HG03280 (cell line): Measurements from ENCODE around the gene CENPB.

Experiments
- ATAC-seq: cut with Tn5 transposase; IDR thresholded peaks from one replicate; pipeline ENCODE4 v1.9.1; 2021; ENCODE audit warnings: mild to moderate bottlenecking, moderate library complexity; ENCODE audit not compliant: unreplicated experiment

CENPB gene

DNA sequence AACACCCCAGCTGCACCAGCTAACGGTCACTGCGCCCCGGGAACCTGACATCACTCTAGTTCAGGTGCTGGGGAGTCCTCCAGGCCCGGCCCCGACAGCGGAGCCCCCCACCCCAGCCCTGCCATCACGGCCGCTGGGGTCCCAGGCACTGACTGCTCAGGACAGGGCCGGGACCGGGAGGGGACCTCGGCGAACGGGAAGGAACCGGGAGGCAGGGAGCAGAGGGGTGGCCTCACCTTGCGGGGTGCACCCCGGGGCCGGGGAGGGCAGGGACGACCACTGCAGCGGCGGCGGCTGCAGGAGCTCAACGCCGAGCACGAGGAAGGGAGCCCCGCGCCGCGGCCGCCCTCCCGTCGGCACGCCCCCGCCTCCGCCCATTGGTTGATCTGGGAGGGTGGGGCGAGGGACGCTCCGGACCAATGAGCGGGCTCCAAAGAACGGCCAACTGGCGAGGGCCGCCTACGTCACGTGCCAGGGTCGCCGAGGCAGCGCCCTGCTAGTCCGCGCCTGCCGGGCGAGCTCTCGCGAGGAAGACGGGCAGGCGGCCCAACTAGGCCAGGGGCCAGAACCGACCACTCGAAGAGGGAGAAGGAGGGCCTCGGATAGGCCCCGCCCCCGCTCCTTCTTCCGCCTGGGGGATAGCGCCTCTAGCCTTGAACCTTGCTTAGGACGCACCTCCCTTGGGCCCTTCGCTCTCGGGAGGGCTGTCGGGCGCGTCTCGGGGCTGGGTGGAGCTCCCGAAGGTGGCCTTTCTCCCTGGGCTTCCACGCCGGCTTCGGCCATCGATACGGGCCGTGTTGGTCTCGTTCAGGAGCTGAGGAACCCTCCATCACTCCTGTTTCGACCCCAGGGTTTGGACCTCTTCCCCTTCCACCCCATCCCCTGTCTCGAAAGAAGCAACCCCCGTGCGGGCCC, 18.9 kb downstream of the CENPB start, which contains the start of gene ADISSP:
Gene ADISSP (minus strand): TSS at position 327 of the 915 bp plus-strand sequence. CDS start 7,653 bp downstream, outside the sequence.
- ATAC-seq = peak; percentile 94

DNA sequence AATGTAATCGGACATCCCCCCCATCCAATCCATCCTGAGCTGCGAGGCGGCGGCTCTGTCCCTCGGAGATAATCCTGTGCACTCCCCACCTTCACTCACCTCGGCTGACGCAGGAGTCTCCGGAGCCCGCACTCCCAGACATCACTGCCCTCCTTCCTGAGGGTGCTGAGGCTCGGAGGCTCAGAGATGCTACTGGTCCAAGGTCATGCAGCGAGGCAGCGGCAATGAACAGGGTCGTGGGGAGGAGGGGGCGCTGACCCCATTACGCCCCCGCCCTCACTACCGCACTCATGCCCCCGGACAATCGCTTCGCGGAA, 19.5 kb downstream of the CENPB start:
- ATAC-seq = no peak

DNA sequence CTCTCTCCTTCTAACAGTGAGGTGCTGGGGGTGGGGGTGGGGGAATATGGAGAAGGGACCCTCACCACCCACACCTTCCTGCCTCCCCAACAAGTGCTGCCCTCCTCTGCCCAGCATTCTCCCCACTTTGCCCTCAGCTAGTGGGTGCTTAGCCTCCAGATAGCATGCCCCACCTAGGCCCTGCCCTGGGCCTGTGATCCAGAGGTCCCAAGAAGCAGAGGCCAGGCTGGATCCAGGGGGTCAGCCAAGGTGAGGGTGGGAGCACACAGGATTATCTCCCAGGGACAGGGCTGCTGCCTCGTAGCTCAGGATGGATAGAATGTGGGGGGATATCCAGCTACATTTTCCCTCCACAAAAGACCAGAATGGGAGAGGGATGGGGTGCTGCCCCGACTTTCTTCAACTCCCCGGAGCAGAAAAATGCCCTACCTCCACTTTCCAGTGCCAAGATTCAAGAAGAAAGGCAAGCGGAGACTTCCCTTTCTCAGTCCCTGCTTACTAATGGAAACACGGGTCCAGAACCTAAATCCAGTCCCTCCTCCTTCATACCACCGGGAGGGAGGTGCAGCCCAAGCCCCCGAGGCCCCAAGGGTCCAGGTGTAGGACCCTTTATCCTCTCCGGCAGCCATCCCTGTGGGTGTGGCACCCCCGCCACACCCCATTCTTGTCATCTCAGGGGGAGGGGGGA, 20.0 kb downstream of the CENPB start:
- ATAC-seq = no peak

DNA sequence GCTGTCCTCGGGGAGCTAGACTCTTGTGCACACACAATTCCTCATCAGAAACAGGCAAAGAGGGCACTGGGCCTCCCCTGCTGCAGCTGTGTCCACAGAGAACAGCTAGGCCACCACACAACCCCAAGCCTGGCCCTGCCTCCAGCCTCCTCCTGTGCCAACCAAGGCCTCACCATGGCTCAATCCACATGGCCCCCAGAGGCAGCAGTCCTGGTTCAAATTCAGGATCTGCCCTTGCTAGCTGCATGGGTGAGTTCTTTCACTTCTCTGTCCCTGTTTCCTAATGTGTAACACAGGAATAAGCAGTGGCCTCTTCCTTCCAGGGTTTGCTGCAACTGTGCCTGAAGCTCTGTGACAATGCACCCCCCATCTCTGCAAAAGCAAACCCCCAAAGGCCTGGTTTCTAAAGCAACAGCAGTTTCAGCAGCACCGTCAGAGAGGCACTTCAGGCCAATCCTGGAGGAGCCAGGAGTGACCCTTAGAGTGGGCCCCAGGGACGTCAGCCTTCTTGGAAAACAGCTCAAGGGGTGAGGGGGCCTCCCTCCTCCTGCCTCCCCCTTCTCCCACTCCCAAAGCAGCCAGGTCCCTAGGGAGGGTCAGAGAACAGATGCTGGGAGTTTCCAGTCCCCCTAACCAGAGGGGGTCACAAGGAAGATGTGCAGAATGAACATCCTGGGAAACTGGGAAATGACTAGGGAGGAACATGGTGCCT, 21.2 kb downstream of the CENPB start:
- ATAC-seq = no peak

DNA sequence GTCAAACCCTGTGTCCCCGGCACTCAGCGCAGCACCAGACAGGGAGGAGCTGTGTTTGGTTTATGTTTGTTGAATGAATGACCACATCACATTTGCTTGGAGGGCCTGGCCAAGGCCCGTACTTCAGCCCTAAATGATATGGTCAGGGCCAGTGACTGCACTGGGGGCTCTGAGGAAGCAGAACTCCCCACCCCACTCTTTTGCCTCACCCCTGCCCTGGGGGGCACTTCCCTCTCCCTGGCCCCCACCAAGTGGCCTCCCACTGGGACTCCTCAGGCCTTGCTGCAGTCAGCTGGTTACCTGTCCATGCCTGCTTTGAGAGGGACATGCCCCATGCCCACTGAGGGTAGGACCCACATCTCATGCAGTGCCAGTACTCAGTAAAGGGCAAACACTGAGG, 21.9 kb downstream of the CENPB start:
- ATAC-seq = no peak

DNA sequence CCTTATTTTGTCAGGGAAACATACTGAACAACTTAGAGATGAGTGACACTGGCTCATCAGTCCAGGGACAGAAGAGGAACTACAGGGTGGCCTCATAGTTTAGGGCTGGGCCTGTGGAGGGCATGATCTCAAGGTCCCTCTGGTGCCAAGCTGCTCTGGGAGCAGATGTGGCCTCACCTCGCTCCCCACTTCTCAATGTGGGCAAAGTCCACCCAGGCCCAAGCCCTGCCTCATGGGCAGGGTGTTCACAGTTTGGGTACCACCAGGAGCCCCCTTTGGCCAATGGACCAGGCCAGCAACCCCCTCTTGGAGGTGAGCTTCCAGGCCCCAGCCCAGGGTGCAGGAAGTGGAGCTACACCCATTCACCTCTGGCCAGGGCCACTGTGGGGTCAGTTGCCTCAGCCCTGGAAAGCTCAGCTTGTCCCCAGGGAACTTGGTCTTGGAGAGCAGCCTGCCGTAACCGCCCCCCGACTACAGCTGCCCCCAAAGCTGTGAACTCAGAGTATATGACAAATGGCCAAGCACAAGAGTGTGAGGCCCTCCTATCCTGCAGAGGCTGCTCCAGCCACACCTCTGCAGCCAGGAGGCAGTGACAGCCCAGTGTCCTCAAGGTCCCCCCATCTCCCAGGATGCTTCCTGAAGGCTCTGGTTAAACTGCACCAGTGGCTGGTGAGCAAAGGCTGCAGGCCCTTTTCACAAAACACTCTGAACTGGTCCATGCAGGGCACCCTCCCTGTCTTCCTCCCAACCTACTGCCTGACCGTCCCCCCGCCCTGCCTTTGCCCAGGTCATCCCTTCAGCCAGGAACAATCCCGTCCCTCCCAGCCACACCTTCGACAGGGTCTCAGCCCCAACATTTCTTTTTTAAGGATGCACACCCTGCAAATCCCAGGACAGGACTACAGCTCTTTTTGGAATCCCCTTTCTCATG, 22.6 kb downstream of the CENPB start:
- no peak for ATAC-seq

DNA sequence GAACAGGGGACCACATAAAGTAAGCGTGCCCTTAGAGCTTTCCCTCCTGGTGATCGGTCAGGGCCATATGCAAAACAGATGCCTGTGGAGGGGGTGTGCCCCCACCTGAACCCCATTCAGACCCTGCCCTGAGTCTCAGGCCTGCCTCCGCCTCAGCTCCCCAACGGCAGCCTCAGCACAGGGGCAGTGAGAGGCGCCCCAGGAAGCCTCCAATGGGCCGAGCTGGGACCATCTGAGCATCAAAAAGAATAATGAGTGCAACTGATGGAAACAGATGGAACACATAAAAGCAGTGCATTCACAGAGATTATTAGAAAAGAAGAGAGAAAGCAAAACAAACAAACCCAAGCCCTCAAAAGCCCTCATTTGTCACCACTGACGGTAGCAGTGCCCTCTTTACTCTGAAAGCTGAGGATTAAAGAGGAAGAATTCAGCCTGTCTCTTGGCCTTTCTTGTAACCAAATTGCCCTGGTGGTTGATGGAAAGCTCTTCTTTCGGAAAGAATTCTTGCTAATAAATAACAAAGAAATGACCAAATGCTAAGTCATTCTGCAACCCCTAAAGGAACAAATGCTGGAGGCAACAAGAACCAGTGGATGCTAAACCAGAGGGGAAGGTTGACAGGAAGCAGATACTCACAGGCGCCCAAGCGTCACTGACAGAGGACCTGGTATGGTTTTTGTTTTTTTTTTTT, 25.7 kb downstream of the CENPB start:
- ATAC-seq = no peak

DNA sequence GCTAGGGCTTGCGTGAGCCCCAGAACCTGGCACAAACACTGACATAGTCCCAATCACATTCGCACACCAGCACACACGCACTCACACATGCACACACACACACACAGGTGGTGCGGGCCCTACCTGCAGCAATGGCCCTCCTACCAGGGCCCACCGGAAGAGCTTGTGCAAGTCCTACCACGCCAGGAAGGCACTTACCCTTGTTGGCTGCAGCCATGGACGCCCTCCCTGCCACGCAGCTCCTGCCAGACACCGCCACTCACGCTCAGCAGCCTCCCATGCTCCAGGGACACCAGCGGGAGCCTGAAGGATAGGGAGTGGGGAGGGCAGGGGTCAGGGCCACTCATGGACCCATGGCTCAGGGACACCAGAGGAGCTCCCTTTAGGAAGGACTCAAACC, 26.7 kb downstream of the CENPB start:
- no peak for ATAC-seq

DNA sequence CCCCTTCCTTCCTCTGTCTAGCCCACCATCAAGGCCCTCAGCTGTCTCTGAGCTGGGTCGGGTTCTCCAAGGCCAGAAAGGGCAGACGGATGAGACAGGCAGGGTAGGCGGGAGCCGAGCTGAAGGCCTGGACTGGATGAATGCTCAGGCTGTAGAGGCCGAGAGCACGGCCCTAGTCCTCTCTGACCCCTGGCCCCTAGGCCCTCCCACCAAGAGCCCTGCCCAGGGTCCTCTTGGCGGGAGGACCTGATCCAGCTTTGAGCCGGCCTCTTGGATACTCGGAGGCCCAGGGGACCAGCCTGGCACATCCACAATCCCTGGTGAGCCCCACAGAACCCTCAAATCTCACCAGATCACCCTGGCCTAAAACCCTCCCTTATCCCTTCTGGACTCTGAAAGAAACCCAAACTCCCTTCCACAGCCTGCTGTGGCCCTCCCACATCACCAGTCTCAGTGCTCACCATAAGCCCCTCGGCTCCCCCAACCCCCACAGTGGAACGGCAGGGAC, 27.2 kb downstream of the CENPB start:
- no peak for ATAC-seq

DNA sequence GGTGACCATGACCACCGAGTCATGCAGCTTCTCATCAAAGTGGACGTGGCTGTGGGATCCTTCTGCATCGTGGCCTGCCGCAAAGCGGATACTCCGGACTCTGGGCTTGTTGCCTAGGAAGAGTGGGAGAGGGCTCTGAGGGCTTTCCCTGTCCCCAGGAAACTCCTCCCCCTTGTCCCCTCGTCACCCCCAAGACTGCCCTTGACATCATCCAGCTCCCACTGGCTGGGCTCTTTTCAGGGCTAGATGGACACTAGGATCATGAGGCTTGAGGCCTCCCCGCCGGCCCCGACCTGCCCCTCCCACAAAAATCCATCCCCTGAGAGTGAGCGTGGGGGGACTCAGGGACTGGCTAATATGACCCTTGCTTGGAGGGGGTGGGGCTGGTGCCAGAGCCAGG, 28.0 kb downstream of the CENPB start:
- ATAC-seq = no peak

DNA sequence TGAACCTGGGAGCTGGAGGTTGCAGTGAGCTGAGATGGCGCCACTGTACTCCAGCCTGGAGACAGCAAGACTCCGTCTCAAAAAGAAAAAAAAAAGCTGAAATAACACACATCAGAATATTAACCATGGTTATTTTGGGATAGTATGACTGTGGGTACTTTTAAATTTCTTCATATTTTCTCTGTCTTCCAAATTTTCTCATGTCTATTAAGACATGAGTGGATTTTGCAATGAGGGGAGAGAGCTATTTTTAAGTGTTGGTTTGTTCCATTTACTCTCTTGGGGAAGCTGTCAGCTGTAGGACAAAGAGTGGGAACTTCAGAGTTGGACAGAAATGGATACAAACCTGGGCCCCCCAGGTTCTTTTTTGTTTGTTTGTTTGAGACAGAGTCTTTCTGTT, 29.3 kb downstream of the CENPB start:
- no peak for ATAC-seq

DNA sequence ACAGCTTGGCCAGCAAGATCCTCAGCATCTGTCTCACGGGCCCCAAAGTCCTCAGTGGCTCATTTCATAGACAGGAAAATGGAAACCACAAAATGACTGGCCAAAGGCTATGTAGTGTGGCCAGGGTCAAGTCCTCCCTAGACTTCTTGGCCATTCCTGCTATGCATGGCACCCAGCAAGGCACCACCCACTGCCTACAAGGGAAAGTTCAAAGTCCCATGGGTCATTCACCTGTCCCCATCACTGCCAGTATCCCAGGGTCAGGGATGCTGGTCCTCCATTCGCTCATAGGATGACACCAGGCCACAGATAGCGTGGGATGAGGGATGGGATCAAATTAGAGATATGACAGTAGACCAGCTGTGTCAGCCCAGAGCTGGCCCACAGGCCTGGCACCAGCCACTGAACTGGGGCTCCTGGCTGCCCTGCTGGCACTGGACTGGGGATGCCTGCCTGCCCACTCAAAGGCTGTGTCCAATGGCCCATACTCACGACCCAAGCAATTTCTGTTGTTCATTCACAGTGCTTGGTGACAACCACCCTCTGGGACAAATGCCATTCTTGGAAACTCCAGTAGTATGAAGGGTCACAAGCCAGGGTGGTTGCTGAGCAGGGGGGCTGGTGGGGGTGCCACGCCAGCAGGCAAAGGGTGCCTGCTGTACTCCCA, 30.6 kb downstream of the CENPB start:
- ATAC-seq = no peak

DNA sequence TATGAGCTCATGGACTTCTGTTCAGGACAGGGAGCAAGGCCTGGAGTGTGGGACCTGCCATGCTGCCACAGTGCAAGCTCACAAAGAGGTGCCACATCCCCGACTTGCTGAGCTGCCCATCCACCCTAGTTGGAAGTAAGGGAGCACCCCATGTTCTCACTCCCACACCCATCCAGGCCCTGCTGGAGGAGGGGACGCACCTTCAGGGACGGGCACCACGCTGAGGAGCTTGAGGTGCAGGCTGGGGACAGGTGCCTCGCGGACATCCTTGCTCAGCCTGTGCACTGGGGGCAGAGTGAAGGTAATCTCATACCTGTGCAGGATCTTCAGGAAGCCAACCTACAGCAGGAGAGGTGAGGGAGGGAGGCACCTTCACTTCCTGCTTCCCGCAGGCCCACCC, 31.3 kb downstream of the CENPB start:
- no peak for ATAC-seq

DNA sequence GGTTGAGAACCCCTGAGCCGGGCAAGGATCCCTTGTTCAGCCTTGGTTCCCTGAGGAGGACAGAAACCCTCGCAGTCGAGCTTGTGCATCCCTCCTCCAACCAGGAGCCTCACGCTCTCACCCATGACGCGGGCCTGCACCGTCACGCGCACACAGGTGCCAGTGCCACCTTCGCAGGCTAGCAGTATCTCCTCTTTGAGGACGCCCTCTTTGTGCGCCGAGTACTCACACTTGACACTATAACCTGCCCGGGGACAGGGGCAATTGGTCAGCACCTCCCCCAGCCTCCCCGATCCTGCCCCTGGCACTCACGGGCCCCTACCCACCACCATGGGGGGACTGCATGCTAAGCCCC, 32.3 kb downstream of the CENPB start:
- no peak for ATAC-seq

DNA sequence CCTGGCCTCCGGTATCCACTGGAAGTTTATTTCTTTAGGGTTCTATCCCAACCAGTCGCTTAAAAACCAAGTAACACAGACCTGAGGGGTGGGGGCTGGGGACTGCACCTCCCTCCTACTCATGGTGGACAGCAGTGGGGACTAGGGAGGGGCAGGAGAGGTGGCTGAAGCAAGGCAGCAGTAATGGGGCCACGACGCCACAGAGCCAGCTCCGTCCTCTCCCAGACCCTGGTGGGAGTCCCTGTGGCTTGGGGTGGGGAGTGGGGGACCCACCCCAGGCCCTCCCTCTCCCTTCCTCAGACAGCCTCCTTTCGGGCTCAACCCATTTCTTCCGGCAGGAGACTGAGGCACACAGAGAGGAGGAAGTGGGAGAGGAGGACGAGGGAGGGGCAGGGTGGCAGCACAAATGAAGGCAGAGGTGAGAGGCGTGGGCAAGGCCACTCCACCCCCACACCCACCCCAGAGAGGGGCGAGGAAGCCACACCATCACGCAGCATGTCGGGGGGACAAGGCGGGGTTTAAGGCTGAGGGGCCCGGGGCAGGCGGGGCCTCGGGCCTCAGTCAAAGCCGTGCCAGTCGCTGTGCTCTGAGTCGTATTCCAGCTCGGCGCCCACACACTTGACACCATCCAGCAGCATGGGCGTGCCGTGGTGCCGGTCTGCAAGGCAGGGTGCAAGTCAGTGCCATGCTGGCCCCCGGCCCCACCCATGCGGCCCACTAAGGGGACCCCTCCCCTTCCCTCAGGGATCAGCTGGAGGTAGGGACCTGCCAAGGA, 32.9 kb downstream of the CENPB start:
- ATAC-seq = no peak

DNA sequence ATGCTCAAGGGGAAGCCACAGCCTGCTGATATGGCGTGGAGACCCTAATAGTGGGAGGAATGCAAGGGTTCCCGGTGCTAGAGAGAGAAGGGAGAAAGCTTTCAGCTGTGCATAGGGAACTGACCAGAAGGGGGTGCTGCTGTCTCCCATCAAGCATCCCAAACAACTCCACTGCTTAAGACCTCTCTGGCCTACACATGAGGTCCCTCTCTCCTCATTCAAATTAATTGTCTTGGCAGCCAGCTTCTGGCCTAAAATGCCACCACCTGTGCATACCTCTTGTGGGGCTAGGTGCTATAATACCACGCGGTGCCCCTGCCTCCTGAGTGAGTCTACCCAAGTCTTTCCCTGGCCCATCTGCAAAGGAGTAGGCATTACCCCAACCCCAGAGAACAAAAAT, 33.4 kb downstream of the CENPB start:
- no peak for ATAC-seq

DNA sequence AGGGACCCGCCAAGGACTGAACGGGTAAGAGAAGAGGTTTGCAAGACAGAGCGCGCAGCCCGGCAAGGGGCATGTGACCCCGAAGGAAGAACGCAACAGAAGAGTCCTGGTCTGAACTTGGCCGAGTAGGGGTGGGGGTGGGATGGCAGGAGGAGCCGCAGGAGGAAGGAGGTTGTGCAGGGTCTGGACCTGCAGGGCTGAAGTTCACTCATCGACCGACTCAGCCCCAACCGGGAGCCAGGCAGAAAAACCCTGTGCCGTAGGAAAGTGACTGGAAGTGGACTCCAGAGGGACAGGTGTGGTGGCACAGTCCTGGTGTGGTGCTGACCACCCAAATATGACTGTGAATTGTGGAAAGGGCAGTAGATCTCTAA, 34.2 kb downstream of the CENPB start:
- ATAC-seq = no peak

DNA sequence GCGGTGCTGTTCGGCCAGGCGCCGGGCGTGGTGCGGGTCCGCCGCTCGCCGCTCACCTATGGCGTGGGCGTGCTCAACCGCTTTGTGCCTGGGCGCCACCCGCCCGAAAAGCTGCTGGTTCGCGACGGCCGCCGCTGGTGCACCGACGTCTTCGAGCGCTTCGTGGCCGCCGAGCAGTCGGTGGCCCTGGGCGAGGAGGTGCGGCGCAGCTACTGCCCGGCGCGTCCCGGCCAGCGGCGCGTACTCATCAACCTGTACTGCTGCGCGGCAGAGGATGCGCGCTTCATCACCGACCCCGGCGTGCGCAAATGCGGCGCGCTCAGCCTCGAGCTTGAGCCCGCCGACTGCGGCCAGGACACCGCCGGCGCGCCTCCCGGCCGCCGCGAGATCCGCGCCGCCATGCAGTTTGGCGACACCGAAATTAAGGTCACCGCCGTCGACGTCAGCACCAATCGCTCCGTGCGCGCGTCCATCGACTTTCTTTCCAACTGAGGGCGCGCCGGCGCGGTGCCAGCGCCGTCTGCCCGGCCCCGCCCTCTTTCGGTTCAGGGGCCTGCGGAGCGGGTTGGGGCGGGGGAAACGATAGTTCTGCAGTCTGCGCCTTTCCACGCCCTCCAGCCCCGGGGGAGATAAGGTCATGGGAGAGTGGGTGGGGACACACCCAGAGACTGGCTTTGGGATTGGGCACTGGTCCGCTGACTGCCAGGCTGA, 34.7 kb downstream of the CENPB start:
- no peak for ATAC-seq
